Colonic mucosa (tissue), 4 donors: ENCODE results near the gene SLC39A11. TPM values are rescaled to one million over a fixed set of nuclear protein-coding genes. Genes with fewer than 3 reads are reported as not detected.
"Not testable (repeated sequence)": the region's sequence is repeated elsewhere in the genome, so short reads cannot be mapped to it uniquely, and the experiment has no call there.

Experiments used
- DNase-seq: peaks from one replicate; pipeline ENCODE4 v3.0.0-alpha.2; 2020
- H3K27ac ChIP-seq: fragments of 200-600 bp; one replicate; pipeline ENCODE4 v1.8.0; 2021
- H3K27me3 ChIP-seq: fragments of 200-600 bp; one replicate; pipeline ENCODE4 v1.8.0; 2021
- H3K36me3 ChIP-seq: fragments of 200-600 bp; one replicate; pipeline ENCODE4 v1.8.0; 2021
- H3K4me1 ChIP-seq: fragments of 200-600 bp; one replicate; pipeline ENCODE4 v1.8.0; 2021; ENCODE audit warnings: mild to moderate bottlenecking
- H3K4me3 ChIP-seq: fragments of 200-600 bp; one replicate; pipeline ENCODE4 v1.8.0; 2021
- H3K9ac ChIP-seq, 2 donors: one replicate each; pipeline ENCODE4 v1.7.0; 2013; ENCODE audit warnings: control low read depth in 2 of 2, low read depth in 2 of 2, low read length in 2 of 2
- H3K9me3 ChIP-seq: fragments of 200-600 bp; one replicate; pipeline ENCODE4 v1.8.0; 2021
- intact Hi-C: fragments of 100-400 bp; cut with DNase I; formaldehyde crosslinking; loops from one replicate; pipeline ENCODE4 v1.14.1; 2022
- total RNA-seq, 2 donors: library from RNA; stranded (reverse); fragmentation: NEBNext Ultra II Directional in 1 of 2; extraction: Animal tissue kit (Norgen Biotek cat#: 25700) in 1 of 2; gene quantifications; one replicate each; pipeline ENCODE4 v1.2.1, GENCODE V29; 2021
- TF ChIP-seq, protein P1 (sequence below): fragments of 200-600 bp; IDR thresholded peaks from one replicate; pipeline ENCODE4 v1.8.0; 2022; ENCODE audit warnings: antibody characterized with exemption, mild to moderate bottlenecking
- donor health status: healthy.
- donor health status: DM: no; HTN: no; CAD: no.
- donor health status: DM: no; HTN: no; CAD: no.

Gene SLC39A11
- total RNA-seq, 2 donors from 2014 or later, result 57.7 to 60.0 TPM

DNA sequence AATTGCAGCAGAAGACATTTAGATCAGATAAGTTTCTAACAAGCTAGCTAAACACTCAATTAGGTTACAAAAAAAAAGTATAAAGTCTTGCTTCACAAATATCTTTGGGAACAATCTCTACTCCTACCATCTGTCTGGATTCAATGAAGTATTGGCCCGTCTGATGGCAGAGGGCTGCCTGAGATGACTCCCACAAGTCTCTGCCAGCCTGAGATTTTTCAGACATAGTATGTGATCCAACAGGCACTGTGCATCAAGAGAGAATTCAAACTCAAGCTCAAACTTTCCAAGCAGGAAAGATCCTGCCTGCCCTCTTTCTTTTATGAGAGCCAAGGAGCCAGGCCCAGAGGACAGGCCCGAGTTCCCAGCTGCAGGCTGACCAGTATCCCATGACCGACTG is 22.6 kb downstream of the SLC39A11 start:
- Histone ChIP-seq H3K4me1 (no peaks in the 10 kb centered on the region), H3K9ac (no peak overlapping the region), H3K36me3 (no peaks in the 10 kb centered on the region), H3K27me3 (no peaks in the 10 kb centered on the region), H3K27ac (no peak overlapping the region), H3K9me3 (no peaks in the 10 kb centered on the region), H3K4me3 (no peak overlapping the region)
- DNase-seq, result no peak
- TF ChIP-seq, protein P1, sequence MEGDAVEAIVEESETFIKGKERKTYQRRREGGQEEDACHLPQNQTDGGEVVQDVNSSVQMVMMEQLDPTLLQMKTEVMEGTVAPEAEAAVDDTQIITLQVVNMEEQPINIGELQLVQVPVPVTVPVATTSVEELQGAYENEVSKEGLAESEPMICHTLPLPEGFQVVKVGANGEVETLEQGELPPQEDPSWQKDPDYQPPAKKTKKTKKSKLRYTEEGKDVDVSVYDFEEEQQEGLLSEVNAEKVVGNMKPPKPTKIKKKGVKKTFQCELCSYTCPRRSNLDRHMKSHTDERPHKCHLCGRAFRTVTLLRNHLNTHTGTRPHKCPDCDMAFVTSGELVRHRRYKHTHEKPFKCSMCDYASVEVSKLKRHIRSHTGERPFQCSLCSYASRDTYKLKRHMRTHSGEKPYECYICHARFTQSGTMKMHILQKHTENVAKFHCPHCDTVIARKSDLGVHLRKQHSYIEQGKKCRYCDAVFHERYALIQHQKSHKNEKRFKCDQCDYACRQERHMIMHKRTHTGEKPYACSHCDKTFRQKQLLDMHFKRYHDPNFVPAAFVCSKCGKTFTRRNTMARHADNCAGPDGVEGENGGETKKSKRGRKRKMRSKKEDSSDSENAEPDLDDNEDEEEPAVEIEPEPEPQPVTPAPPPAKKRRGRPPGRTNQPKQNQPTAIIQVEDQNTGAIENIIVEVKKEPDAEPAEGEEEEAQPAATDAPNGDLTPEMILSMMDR, result no peak
- intact Hi-C loops, result no loop called here

GRCh38 chr17:73069164-73069770 is 23.2 kb downstream of the SLC39A11 start:
- Histone ChIP-seq H3K36me3 (no peaks in the 10 kb centered on the region), H3K9ac (no peak overlapping the region), H3K4me1 (no peaks in the 10 kb centered on the region), H3K9me3 (no peaks in the 10 kb centered on the region), H3K27me3 (no peaks in the 10 kb centered on the region), H3K4me3 (no peak overlapping the region), H3K27ac (no peak overlapping the region)
- TF ChIP-seq, protein P1, result no peak
- intact Hi-C loops, result no loop called here
- no peak for DNase-seq

DNA sequence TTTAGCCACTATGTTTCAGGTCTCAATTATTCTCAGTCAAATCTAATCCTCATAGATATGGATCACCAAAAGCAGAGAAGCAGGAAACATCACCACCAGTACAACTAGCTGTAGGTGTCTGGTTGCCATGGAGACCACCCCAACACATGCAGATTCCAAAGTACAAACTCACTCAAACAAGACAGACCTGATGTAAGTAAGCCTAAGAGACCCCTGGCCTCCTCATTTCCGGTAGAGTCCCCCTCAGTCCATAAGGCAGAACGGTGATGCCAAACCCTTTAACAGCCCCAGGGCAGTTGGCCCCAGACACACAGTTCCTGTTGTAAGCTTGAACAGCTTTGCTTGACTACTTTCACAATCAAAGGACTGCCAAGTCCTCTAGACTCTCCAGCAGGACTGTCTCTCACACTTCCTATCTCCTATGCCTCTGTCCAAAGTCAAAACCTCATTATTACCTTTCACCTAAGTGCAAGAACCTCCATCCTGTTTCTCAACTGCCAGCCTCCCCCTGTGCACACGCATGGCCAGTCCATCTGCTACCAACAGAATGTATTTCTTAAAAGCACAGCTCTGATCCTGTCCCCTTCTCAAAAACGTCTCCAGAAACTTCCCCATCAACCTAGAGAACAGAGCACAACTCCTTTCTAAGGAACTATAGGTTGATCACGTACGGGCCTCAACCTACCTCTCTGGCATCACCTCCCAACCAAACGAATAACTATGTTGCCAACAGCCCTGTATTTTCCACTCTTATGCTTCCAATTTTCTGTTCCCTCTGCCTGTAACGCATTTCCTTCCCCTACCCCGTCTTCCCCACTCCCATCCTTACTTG is 23.9 kb downstream of the SLC39A11 start:
- no peaks in the 10 kb centered on the region for H3K9me3 ChIP-seq
- H3K36me3 ChIP-seq, result no peaks in the 10 kb centered on the region
- TF ChIP-seq, protein P1, result no peak
- no peak overlapping the region for H3K4me3 ChIP-seq
- no peak overlapping the region for H3K9ac ChIP-seq
- H3K27me3 ChIP-seq, result no peaks in the 10 kb centered on the region
- no peaks in the 10 kb centered on the region for H3K4me1 ChIP-seq
- DNase-seq, result no peak
- intact Hi-C loops, result no loop called here
- H3K27ac ChIP-seq, result no peak overlapping the region

- H3K4me1 ChIP-seq, H3K27ac ChIP-seq, intact Hi-C loops, H3K9ac ChIP-seq, DNase-seq, H3K36me3 ChIP-seq, H3K9me3 ChIP-seq, H3K4me3 ChIP-seq, H3K27me3 ChIP-seq: not testable (repeated sequence)
These were observed 24.8 kb downstream of the SLC39A11 start for GRCh38 chr17:73067699-73068098.

- TF ChIP-seq, protein P1, result no peak
- Histone ChIP-seq H3K9me3 (no peaks in the 10 kb centered on the region), H3K27me3 (no peaks in the 10 kb centered on the region), H3K27ac (no peak overlapping the region), H3K36me3 (no peaks in the 10 kb centered on the region), H3K4me1 (no peaks in the 10 kb centered on the region), H3K4me3 (no peak overlapping the region), H3K9ac (no peak overlapping the region)
- DNase-seq, result no peak
- intact Hi-C loops, result no loop called here
These were observed 25.4 kb downstream of the SLC39A11 start for GRCh38 chr17:73067075-73067474.
